Ishikawa (cell line): Measurements from ENCODE around the gene SERPINA3.

Experiments
- CEBPB ChIP-seq: IDR thresholded peaks from 2 replicates; pipeline ENCODE4 v1.6.1; 2012
- CREB1 ChIP-seq: IDR thresholded peaks from 2 replicates; pipeline ENCODE4 v1.6.1; 2012; ENCODE audit warnings: low read depth
- EGR1 ChIP-seq: IDR thresholded peaks from 2 replicates; pipeline ENCODE4 v1.6.1; 2012
- EP300 ChIP-seq: IDR thresholded peaks from 2 replicates; pipeline ENCODE4 v1.6.1; 2012; ENCODE audit warnings: borderline replicate concordance
- FOXM1 ChIP-seq: IDR thresholded peaks from 2 replicates; pipeline ENCODE4 v1.6.1; 2012; ENCODE audit warnings: low read depth, borderline replicate concordance
- NFIC ChIP-seq: IDR thresholded peaks from 2 replicates; pipeline ENCODE4 v1.6.1; 2012
- RAD21 ChIP-seq: IDR thresholded peaks from 2 replicates; pipeline ENCODE4 v1.6.1; 2012; ENCODE audit warnings: low read depth
- TAF1 ChIP-seq: IDR thresholded peaks from 2 replicates; pipeline ENCODE4 v1.6.1; 2012; ENCODE audit warnings: low read depth, mild to moderate bottlenecking
- TCF12 ChIP-seq: IDR thresholded peaks from 2 replicates; pipeline ENCODE4 v1.6.1; 2012; ENCODE audit warnings: low read depth
- YY1 ChIP-seq: IDR thresholded peaks from 2 replicates; pipeline ENCODE4 v1.6.1; 2012; ENCODE audit warnings: low read depth
- ZBTB7A ChIP-seq: IDR thresholded peaks from 2 replicates; pipeline ENCODE4 v1.6.1; 2012; ENCODE audit warnings: low read depth
- TF ChIP-seq, protein P1 (sequence below): IDR thresholded peaks from 2 replicates; pipeline ENCODE4 v1.6.1; 2012
- TF ChIP-seq, protein P2 (sequence below): IDR thresholded peaks from 2 replicates; pipeline ENCODE4 v1.6.1; 2012; ENCODE audit warnings: low read depth, mild to moderate bottlenecking
- TF ChIP-seq, protein P3 (sequence below): IDR thresholded peaks from 2 replicates; pipeline ENCODE4 v1.6.1; 2012

DNA sequence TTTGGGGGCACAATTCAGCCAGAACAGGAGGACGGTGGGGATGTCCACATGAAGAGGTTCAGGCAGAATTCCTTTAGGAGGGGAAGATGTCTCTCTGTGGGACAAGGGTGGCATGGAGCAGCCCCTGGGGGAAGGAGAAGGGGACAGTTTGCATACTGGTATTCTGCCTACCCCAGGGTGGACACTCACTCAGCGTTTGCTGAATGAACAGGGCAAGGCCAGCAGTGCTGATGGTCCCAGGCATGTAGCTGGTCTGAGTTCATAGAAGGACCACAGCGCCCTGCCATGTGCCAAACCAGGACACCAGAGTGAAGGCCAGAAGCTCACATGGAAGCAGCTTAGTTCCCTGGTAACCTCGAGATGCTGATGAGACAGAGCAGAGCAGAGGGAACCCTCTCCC lies 25.6 kb upstream of the SERPINA3 start:
- TF ChIP-seq RAD21 (no peak), CREB1 (no peak), YY1 (no peak), FOXM1 (no peak), EP300 (no peak), ZBTB7A (no peak), CEBPB (no peak), NFIC (no peak), TCF12 (no peak), EGR1 (no peak), TAF1 (no peak)
- TF ChIP-seq, protein P1, sequence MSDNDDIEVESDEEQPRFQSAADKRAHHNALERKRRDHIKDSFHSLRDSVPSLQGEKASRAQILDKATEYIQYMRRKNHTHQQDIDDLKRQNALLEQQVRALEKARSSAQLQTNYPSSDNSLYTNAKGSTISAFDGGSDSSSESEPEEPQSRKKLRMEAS: no peak
- TF ChIP-seq, protein P2, sequence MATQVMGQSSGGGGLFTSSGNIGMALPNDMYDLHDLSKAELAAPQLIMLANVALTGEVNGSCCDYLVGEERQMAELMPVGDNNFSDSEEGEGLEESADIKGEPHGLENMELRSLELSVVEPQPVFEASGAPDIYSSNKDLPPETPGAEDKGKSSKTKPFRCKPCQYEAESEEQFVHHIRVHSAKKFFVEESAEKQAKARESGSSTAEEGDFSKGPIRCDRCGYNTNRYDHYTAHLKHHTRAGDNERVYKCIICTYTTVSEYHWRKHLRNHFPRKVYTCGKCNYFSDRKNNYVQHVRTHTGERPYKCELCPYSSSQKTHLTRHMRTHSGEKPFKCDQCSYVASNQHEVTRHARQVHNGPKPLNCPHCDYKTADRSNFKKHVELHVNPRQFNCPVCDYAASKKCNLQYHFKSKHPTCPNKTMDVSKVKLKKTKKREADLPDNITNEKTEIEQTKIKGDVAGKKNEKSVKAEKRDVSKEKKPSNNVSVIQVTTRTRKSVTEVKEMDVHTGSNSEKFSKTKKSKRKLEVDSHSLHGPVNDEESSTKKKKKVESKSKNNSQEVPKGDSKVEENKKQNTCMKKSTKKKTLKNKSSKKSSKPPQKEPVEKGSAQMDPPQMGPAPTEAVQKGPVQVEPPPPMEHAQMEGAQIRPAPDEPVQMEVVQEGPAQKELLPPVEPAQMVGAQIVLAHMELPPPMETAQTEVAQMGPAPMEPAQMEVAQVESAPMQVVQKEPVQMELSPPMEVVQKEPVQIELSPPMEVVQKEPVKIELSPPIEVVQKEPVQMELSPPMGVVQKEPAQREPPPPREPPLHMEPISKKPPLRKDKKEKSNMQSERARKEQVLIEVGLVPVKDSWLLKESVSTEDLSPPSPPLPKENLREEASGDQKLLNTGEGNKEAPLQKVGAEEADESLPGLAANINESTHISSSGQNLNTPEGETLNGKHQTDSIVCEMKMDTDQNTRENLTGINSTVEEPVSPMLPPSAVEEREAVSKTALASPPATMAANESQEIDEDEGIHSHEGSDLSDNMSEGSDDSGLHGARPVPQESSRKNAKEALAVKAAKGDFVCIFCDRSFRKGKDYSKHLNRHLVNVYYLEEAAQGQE: no peak
- TF ChIP-seq, protein P3, sequence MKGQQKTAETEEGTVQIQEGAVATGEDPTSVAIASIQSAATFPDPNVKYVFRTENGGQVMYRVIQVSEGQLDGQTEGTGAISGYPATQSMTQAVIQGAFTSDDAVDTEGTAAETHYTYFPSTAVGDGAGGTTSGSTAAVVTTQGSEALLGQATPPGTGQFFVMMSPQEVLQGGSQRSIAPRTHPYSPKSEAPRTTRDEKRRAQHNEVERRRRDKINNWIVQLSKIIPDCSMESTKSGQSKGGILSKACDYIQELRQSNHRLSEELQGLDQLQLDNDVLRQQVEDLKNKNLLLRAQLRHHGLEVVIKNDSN: no peak
